HEK293 (cell line): ENCODE results near the gene PTPRK.

ENCODE experiments used
- CTCF ChIA-PET: fragments of 350-600 bp; formaldehyde crosslinking; extraction: SDS; loops from one replicate; lab custom pipeline; 2021; ENCODE audit warnings: antibody characterized with exemption; lab: Yijun Ruan, JAX
- POLR2A ChIA-PET: fragments of 300-600 bp; formaldehyde crosslinking; extraction: SDS; loops from one replicate; lab custom pipeline; 2020; ENCODE audit warnings: antibody characterized with exemption, inconsistent platforms; lab: Yijun Ruan, JAX
- H3K27ac ChIP-seq: fragments of 200-500 bp; sonication (Bioruptor generic); 2 replicates; pipeline ENCODE4 v1.5.1; 2014; ENCODE audit warnings: low read depth, low read length, control low read depth, inconsistent platforms; ENCODE audit errors: extremely low read depth
- H3K36me3 ChIP-seq, 2 experiments: fragments of 200-500 bp in 1 of 2; sonication (Bioruptor generic) in 1 of 2; 1 replicate in 1 of 2; 2 replicates in 1 of 2; pipeline ENCODE4 v1.5.1; 2014 to 2017; ENCODE audit warnings: inconsistent platforms in 2 of 2, low read length in 2 of 2; ENCODE audit not compliant: control insufficient read depth in 2 of 2, insufficient read depth in 1 of 2
- H3K4me1 ChIP-seq: fragments of 200-500 bp; sonication (Bioruptor generic); 2 replicates; pipeline ENCODE4 v1.5.1; 2014; ENCODE audit warnings: mild to moderate bottlenecking, low read length, inconsistent platforms; ENCODE audit not compliant: control insufficient read depth, insufficient read depth
- H3K4me3 ChIP-seq: 2 replicates; pipeline ENCODE4 v1.5.1; 2011; ENCODE audit warnings: low read depth, mild to moderate bottlenecking, control low read depth, low read length, moderate library complexity
- H3K9me3 ChIP-seq: fragments of 200-500 bp; sonication (Bioruptor generic); 2 replicates; pipeline ENCODE4 v1.5.1; 2014; ENCODE audit warnings: low read depth, low read length, inconsistent platforms; ENCODE audit not compliant: control insufficient read depth, insufficient read depth
- GLIS1 ChIP-seq: fragments of 450-650 bp; formaldehyde crosslinking; IDR thresholded peaks from 2 replicates; pipeline ENCODE4 v1.5.1; 2016; ENCODE audit warnings: missing biosample characterization, missing genetic modification characterization
- KLF16 ChIP-seq: fragments of 450-650 bp; formaldehyde crosslinking; IDR thresholded peaks from 2 replicates; pipeline ENCODE4 v1.5.1; 2017; ENCODE audit warnings: missing biosample characterization, missing genetic modification characterization
- KLF17 ChIP-seq: fragments of 450-650 bp; formaldehyde crosslinking; IDR thresholded peaks from 2 replicates; pipeline ENCODE4 v1.5.1; 2016; ENCODE audit warnings: missing biosample characterization, missing genetic modification characterization
- SCRT1 ChIP-seq: fragments of 450-650 bp; formaldehyde crosslinking; IDR thresholded peaks from 2 replicates; pipeline ENCODE4 v1.5.1; 2016; ENCODE audit warnings: missing biosample characterization, missing genetic modification characterization, borderline replicate concordance
- SP2 ChIP-seq: fragments of 450-650 bp; formaldehyde crosslinking; IDR thresholded peaks from 2 replicates; pipeline ENCODE4 v1.5.1; 2016; ENCODE audit warnings: missing biosample characterization, missing genetic modification characterization
- ZBTB26 ChIP-seq: fragments of 450-650 bp; formaldehyde crosslinking; optimal IDR thresholded peaks from 2 replicates; pipeline ENCODE3; 2016; ENCODE audit warnings: missing biosample characterization, mild to moderate bottlenecking, missing genetic modification characterization
- ZBTB49 ChIP-seq: fragments of 450-650 bp; formaldehyde crosslinking; IDR thresholded peaks from 2 replicates; pipeline ENCODE4 v1.5.1; 2016; ENCODE audit warnings: missing biosample characterization, missing genetic modification characterization, low read depth
- ZBTB7A ChIP-seq: fragments of 450-650 bp; formaldehyde crosslinking; IDR thresholded peaks from 2 replicates; pipeline ENCODE4 v1.5.1; 2016; ENCODE audit warnings: low read depth, missing biosample characterization, missing genetic modification characterization
- ZNF274 ChIP-seq, 2 experiments: fragments of 200-500 bp in 1 of 2; fragments of 450-650 bp in 1 of 2; sonication (Bioruptor generic) in 1 of 2; formaldehyde crosslinking in 1 of 2; IDR thresholded peaks; 2 replicates each; pipeline versions ENCODE4 v1.5.1 to v1.6.1; 2014 to 2016; ENCODE audit warnings: borderline replicate concordance in 1 of 2, inconsistent platforms in 1 of 2, low read length in 1 of 2, missing biosample characterization in 1 of 2, missing genetic modification characterization in 1 of 2
- ZNF350 ChIP-seq: fragments of 450-650 bp; formaldehyde crosslinking; IDR thresholded peaks from 2 replicates; pipeline ENCODE4 v1.5.0; 2017; ENCODE audit warnings: missing biosample characterization, mild to moderate bottlenecking, missing genetic modification characterization
- ZNF513 ChIP-seq: fragments of 450-650 bp; IDR thresholded peaks from 2 replicates; pipeline ENCODE4 v1.5.1; 2018; ENCODE audit warnings: missing biosample characterization, missing genetic modification characterization
- ZNF530 ChIP-seq: fragments of 450-650 bp; formaldehyde crosslinking; IDR thresholded peaks from 2 replicates; pipeline ENCODE4 v1.5.1; 2016; ENCODE audit warnings: low read depth, missing biosample characterization, missing genetic modification characterization
- ZNF544 ChIP-seq: fragments of 450-650 bp; formaldehyde crosslinking; IDR thresholded peaks from 2 replicates; pipeline ENCODE4 v1.5.0; 2017; ENCODE audit warnings: missing biosample characterization, missing genetic modification characterization
- ZNF580 ChIP-seq: fragments of 450-650 bp; formaldehyde crosslinking; IDR thresholded peaks from 2 replicates; pipeline ENCODE4 v1.5.1; 2016; ENCODE audit warnings: missing biosample characterization, missing genetic modification characterization
- ZNF623 ChIP-seq: fragments of 450-650 bp; formaldehyde crosslinking; IDR thresholded peaks from 2 replicates; pipeline ENCODE4 v1.5.1; 2016; ENCODE audit warnings: missing biosample characterization, missing genetic modification characterization
- ZNF747 ChIP-seq: fragments of 450-650 bp; formaldehyde crosslinking; IDR thresholded peaks from 2 replicates; pipeline ENCODE4 v1.5.1; 2016; ENCODE audit warnings: missing biosample characterization, missing genetic modification characterization
- ZSCAN4 ChIP-seq: fragments of 450-650 bp; formaldehyde crosslinking; IDR thresholded peaks from 2 replicates; pipeline ENCODE4 v1.5.1; 2017; ENCODE audit warnings: missing biosample characterization, missing genetic modification characterization

PTPRK gene

GRCh38 chr6:128280960-128281359, 239.4 kb downstream of the PTPRK start:
- no peak overlapping the region for H3K27ac ChIP-seq
- no peak for TF ChIP-seq ZNF623
- TF ChIP-seq GLIS1 (tag by site-specific recombination), result no peak
- TF ChIP-seq ZNF350 (tag by site-specific recombination), result no peak
- no peak for TF ChIP-seq ZNF544 (tag by site-specific recombination)
- TF ChIP-seq KLF16 (tag by site-specific recombination), result no peak
- TF ChIP-seq SP2 (tag by site-specific recombination), result no peak
- TF ChIP-seq KLF17 (tag by site-specific recombination), result no peak
- TF ChIP-seq ZNF580 (tag by site-specific recombination), result no peak
- no peak for TF ChIP-seq ZBTB7A (tag by site-specific recombination)
- no peak for TF ChIP-seq ZBTB26
- TF ChIP-seq ZNF747 (tag by site-specific recombination), result no peak
- no peak for TF ChIP-seq SCRT1 (tag by site-specific recombination)
- CTCF ChIA-PET, result no interaction called here
- no peak overlapping the region for H3K4me3 ChIP-seq
- no peaks in the 10 kb centered on the region for H3K9me3 ChIP-seq
- peaks cover 24% of the 10 kb centered on the region for H3K4me1 ChIP-seq
- POLR2A ChIA-PET, result no interaction called here
- no peaks in the 10 kb centered on the region for H3K36me3 ChIP-seq

GRCh38 chr6:128280066-128280465, 240.3 kb downstream of the PTPRK start:
- Histone ChIP-seq H3K4me3 (no peak overlapping the region), H3K36me3 (no peaks in the 10 kb centered on the region), H3K27ac (no peak overlapping the region), H3K4me1 (peaks cover 24% of the 10 kb centered on the region), H3K9me3 (no peaks in the 10 kb centered on the region)
- ChIA-PET CTCF (no interaction called here), POLR2A (no interaction called here)
- TF ChIP-seq ZSCAN4 (tag by site-specific recombination) (no peak), ZNF530 (tag by site-specific recombination) (no peak), ZBTB49 (tag by site-specific recombination) (no peak), ZNF513 (tag by site-specific recombination) (no peak), ZNF274 (IDR thresholded peaks at IDR 0.05; ENCODE audit: low read length) (no peak), ZNF274 (tag by site-specific recombination; IDR thresholded peaks at IDR 0.05; ENCODE audit: borderline replicate concordance) (no peak)
